Measurements from ENCODE around the gene PRRT3. TPM values are rescaled to one million over a fixed set of nuclear protein-coding genes. Genes with fewer than 3 reads are reported as not detected.

The PRRT3 gene
- total and polyA plus RNA-seq, 2 donors (not counting 3 experiments of a cell fraction or from before 2014, with no cell fraction given) = 1.5 TPM

- Histone ChIP-seq H3K4me3 (replicated peaks in 1 of 3; ENCODE audit: insufficient read depth in 1 of 3, low read depth in 1 of 3, low read length in 3 of 3) (no peak overlapping the region), H3K4me1 (ENCODE audit: control insufficient read depth, extremely low read depth, insufficient read depth, low read length) (peaks cover 7% of the 10 kb centered on the region), H3K27me3 (ENCODE audit: control insufficient read depth in 2 of 2, insufficient read depth in 2 of 2, low read length in 2 of 2) (no peaks in the 10 kb centered on the region), H3K36me3 (ENCODE audit: control insufficient read depth in 2 of 2, extremely low read depth in 1 of 2, insufficient read depth in 2 of 2, low read length in 2 of 2) (no peaks in the 10 kb centered on the region), H3K27ac (ENCODE audit: insufficient read depth, low read depth, low read length) (no peak overlapping the region), H2AFZ (ENCODE audit: low read depth, low read length) (no peak overlapping the region), H3K9me3 (replicated peaks; ENCODE audit: control insufficient read depth, insufficient read depth, low read length) (no peaks in the 10 kb centered on the region), H3K79me2 (ENCODE audit: control insufficient read depth, insufficient read depth, low read length) (no peaks in the 10 kb centered on the region), H3K9ac (replicated peaks; ENCODE audit: extremely low read depth, insufficient read depth, low read length) (no peak overlapping the region), H3K4me2 (ENCODE audit: insufficient read depth, low read length) (no peak overlapping the region), H4K20me1 (replicated peaks; ENCODE audit: control insufficient read depth, extremely low read depth, insufficient read depth, low read length) (no peaks in the 10 kb centered on the region), H3K9me1 (replicated peaks; ENCODE audit: control insufficient read depth, extremely low read depth, insufficient read depth, low read length) (no peaks in the 10 kb centered on the region)
- no peak for DNase-seq (ENCODE audit: low read depth, low spot score)
- no TSS peak for BruUV-seq (replicated peaks)
- TF ChIP-seq FOS (IDR thresholded peaks at IDR 0.05; ENCODE audit: borderline replicate concordance, insufficient read depth, low read length) (no peak), POLR2A (IDR thresholded peaks at IDR 0.05; ENCODE audit: low read depth, low read length) (no peak), POLR2AphosphoS5 (IDR thresholded peaks at IDR 0.05; ENCODE audit: insufficient read depth, low read depth, low read length) (no peak), MYC (IDR thresholded peaks at IDR 0.05; ENCODE audit: low read depth, low read length) (no peak), GATA2 (IDR thresholded peaks at IDR 0.05; ENCODE audit: insufficient read depth, insufficient read length, low read depth, low read length) (no peak), JUN (IDR thresholded peaks at IDR 0.05; ENCODE audit: borderline replicate concordance, insufficient read depth, insufficient read length, low read depth) (no peak), CTCF (IDR thresholded peaks at IDR 0.05; ENCODE audit: extremely low read depth in 1 of 2, insufficient read depth in 1 of 2, low read depth in 1 of 2, low read length in 2 of 2) (no peak), EZH2 (IDR thresholded peaks at IDR 0.05; ENCODE audit: borderline replicate concordance, low read depth, low read length, severe bottlenecking) (no peak)
- TF ChIP-seq, protein P1, sequence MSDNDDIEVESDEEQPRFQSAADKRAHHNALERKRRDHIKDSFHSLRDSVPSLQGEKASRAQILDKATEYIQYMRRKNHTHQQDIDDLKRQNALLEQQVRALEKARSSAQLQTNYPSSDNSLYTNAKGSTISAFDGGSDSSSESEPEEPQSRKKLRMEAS (IDR thresholded peaks at IDR 0.05; ENCODE audit: insufficient read depth, insufficient read length) = no peak
- CTCF ChIA-PET = no interaction called here
- no peak for FAIRE-seq
- intact Hi-C loops (cut with micrococcal nuclease) (loop anchor here (5.0 kb wide), 1 partner anchor 373 kb away; the partner anchor contains the start of gene SEC13), dilution Hi-C loops (cut with MboI; ENCODE audit: extremely low pct_ligation_motif_present, low sequenced_read_pairs) (no loop called here)
- POLR2A ChIA-PET = no interaction called here
Measured at GRCh38 chr3:9949626-9950025, 2.6 kb downstream of the PRRT3 start.
